Adipocyte (in vitro differentiated cells): ENCODE results near the gene AGER.
"Not testable (repeated sequence)": the region's sequence is repeated elsewhere in the genome, so short reads cannot be mapped to it uniquely, and the experiment has no call there.

Source experiments
- DNase-seq: peaks from one replicate; pipeline ENCODE4 v3.0.0-alpha.2; 2015; ENCODE audit warnings: low read depth
- H3K27me3 ChIP-seq: replicated peaks from 2 replicates; pipeline ENCODE4 v1.7.0; 2013; ENCODE audit warnings: mild to moderate bottlenecking, low read length, moderate library complexity; ENCODE audit not compliant: control insufficient read depth, insufficient read depth
- H3K36me3 ChIP-seq: 2 replicates; pipeline ENCODE4 v1.7.0; 2013; ENCODE audit warnings: low read length, mild to moderate bottlenecking, moderate library complexity; ENCODE audit not compliant: control insufficient read depth, insufficient read depth, severe bottlenecking
- H3K4me1 ChIP-seq: 2 replicates; pipeline ENCODE4 v1.7.0; 2013; ENCODE audit warnings: mild to moderate bottlenecking, low read length, moderate library complexity; ENCODE audit not compliant: control insufficient read depth, insufficient read depth
- H3K4me3 ChIP-seq: 2 replicates; pipeline ENCODE4 v1.7.0; 2013; ENCODE audit warnings: mild to moderate bottlenecking, low read length, moderate library complexity
- H3K9ac ChIP-seq: 2 replicates; pipeline ENCODE4 v1.7.0; 2013; ENCODE audit warnings: mild to moderate bottlenecking, low read length, moderate library complexity
- H3K9me3 ChIP-seq: 2 replicates; pipeline ENCODE4 v1.7.0; 2013; ENCODE audit warnings: mild to moderate bottlenecking, low read length, moderate library complexity; ENCODE audit not compliant: control insufficient read depth

AGER gene

GRCh38 chr6:32213649-32214048 is 29.6 kb upstream of the AGER start:
- no peak overlapping the region for H3K4me3 ChIP-seq
- no peaks in the 10 kb centered on the region for H3K9me3 ChIP-seq
- no peak for DNase-seq
- no peaks in the 10 kb centered on the region for H3K36me3 ChIP-seq
- H3K9ac ChIP-seq: no peak overlapping the region
- peaks cover 26% of the 10 kb centered on the region for H3K27me3 ChIP-seq
- no peaks in the 10 kb centered on the region for H3K4me1 ChIP-seq

- no peak overlapping the region for H3K4me3 ChIP-seq
- no peaks in the 10 kb centered on the region for H3K9me3 ChIP-seq
- no peaks in the 10 kb centered on the region for H3K36me3 ChIP-seq
- H3K4me1 ChIP-seq: no peaks in the 10 kb centered on the region
- no peak for DNase-seq
- no peak overlapping the region for H3K9ac ChIP-seq
- H3K27me3 ChIP-seq: peaks cover 19% of the 10 kb centered on the region
Observed at GRCh38 chr6:32212076-32212760, 28.2 kb upstream of the AGER start.

- DNase-seq, H3K9me3 ChIP-seq, H3K4me1 ChIP-seq, H3K4me3 ChIP-seq, H3K9ac ChIP-seq, H3K36me3 ChIP-seq: not testable (repeated sequence)
- peaks cover 19% of the 10 kb centered on the region for H3K27me3 ChIP-seq
Observed at GRCh38 chr6:32211432-32211831, 27.4 kb upstream of the AGER start.

- Histone ChIP-seq H3K27me3 (peaks cover 15% of the 10 kb centered on the region), H3K4me1 (no peaks in the 10 kb centered on the region), H3K9me3 (no peaks in the 10 kb centered on the region), H3K4me3 (no peak overlapping the region), H3K36me3 (no peaks in the 10 kb centered on the region), H3K9ac (no peak overlapping the region)
- DNase-seq: no peak
Observed at GRCh38 chr6:32210191-32210601, 26.1 kb upstream of the AGER start.

GRCh38 chr6:32208996-32209395 is 24.9 kb upstream of the AGER start:
- Histone ChIP-seq H3K4me3 (no peak overlapping the region), H3K4me1 (no peaks in the 10 kb centered on the region), H3K36me3 (no peaks in the 10 kb centered on the region), H3K9ac (no peak overlapping the region), H3K9me3 (no peaks in the 10 kb centered on the region), H3K27me3 (peaks cover 16% of the 10 kb centered on the region)
- DNase-seq: no peak

GRCh38 chr6:32204268-32204715 is 20.2 kb upstream of the AGER start:
- no peaks in the 10 kb centered on the region for H3K36me3 ChIP-seq
- peaks cover 3% of the 10 kb centered on the region for H3K4me1 ChIP-seq
- H3K9ac ChIP-seq: no peak overlapping the region
- no peak overlapping the region for H3K4me3 ChIP-seq
- no peak for DNase-seq
- H3K9me3 ChIP-seq: no peaks in the 10 kb centered on the region
- H3K27me3 ChIP-seq: peaks cover 22% of the 10 kb centered on the region

- DNase-seq: no peak
- Histone ChIP-seq H3K9me3 (no peaks in the 10 kb centered on the region), H3K4me1 (peaks cover 3% of the 10 kb centered on the region), H3K4me3 (no peak overlapping the region), H3K36me3 (no peaks in the 10 kb centered on the region), H3K9ac (no peak overlapping the region), H3K27me3 (peaks cover 16% of the 10 kb centered on the region)
Observed at GRCh38 chr6:32203426-32204267, 19.6 kb upstream of the AGER start.

- H3K9me3 ChIP-seq: no peaks in the 10 kb centered on the region
- no peaks in the 10 kb centered on the region for H3K36me3 ChIP-seq
- no peak overlapping the region for H3K9ac ChIP-seq
- peaks cover 7% of the 10 kb centered on the region for H3K4me1 ChIP-seq
- H3K4me3 ChIP-seq: no peak overlapping the region
- H3K27me3 ChIP-seq: peaks cover 13% of the 10 kb centered on the region
- DNase-seq: no peak
Observed at GRCh38 chr6:32202186-32202585, 18.1 kb upstream of the AGER start.

GRCh38 chr6:32200711-32201475 is 16.8 kb upstream of the AGER start:
- H3K9me3 ChIP-seq: no peaks in the 10 kb centered on the region
- H3K27me3 ChIP-seq: peaks cover 13% of the 10 kb centered on the region
- no peaks in the 10 kb centered on the region for H3K36me3 ChIP-seq
- DNase-seq: no peak
- H3K4me3 ChIP-seq: no peak overlapping the region
- H3K9ac ChIP-seq: no peak overlapping the region
- H3K4me1 ChIP-seq: peaks cover 13% of the 10 kb centered on the region

- no peak overlapping the region for H3K9ac ChIP-seq
- H3K4me1 ChIP-seq: peaks cover 23% of the 10 kb centered on the region
- peaks cover 6% of the 10 kb centered on the region for H3K27me3 ChIP-seq
- no peak for DNase-seq
- no peaks in the 10 kb centered on the region for H3K9me3 ChIP-seq
- no peaks in the 10 kb centered on the region for H3K36me3 ChIP-seq
- no peak overlapping the region for H3K4me3 ChIP-seq
Observed at GRCh38 chr6:32198866-32199265, 14.8 kb upstream of the AGER start.

- DNase-seq: no peak
- Histone ChIP-seq H3K9ac (no peak overlapping the region), H3K4me1 (peaks cover 23% of the 10 kb centered on the region), H3K27me3 (peaks cover 6% of the 10 kb centered on the region), H3K4me3 (no peak overlapping the region), H3K36me3 (no peaks in the 10 kb centered on the region), H3K9me3 (no peaks in the 10 kb centered on the region)
Observed at GRCh38 chr6:32198345-32198696, 14.3 kb upstream of the AGER start.
